ENCODE results near the gene THAP5.

Gene THAP5

GRCh38 chr7:108600399-108600798 lies 30.9 kb upstream of the THAP5 start:
- no peaks in the 10 kb centered on the region for H3K9me3 ChIP-seq (ENCODE audit: control insufficient read depth, low read depth, low read length)
- H3K4me1 ChIP-seq (ENCODE audit: control insufficient read depth, low read depth, low read length) = peaks cover 13% of the 10 kb centered on the region
- no peak overlapping the region for H3K9ac ChIP-seq (ENCODE audit: low read length)
- H3K27me3 ChIP-seq (ENCODE audit: control insufficient read depth, insufficient read depth, low read length) = no peaks in the 10 kb centered on the region
- H3K36me3 ChIP-seq (ENCODE audit: control insufficient read depth, low read depth, low read length) = no peaks in the 10 kb centered on the region
- no peak overlapping the region for H3K27ac ChIP-seq (ENCODE audit: low read length)
- H3K4me3 ChIP-seq (ENCODE audit: low read length) = no peak overlapping the region

GRCh38 chr7:108598914-108599580 lies 29.5 kb upstream of the THAP5 start:
- no peak overlapping the region for H3K27ac ChIP-seq (ENCODE audit: low read length)
- no peak overlapping the region for H3K4me3 ChIP-seq (ENCODE audit: low read length)
- H3K9me3 ChIP-seq (ENCODE audit: control insufficient read depth, low read depth, low read length) = no peaks in the 10 kb centered on the region
- no peaks in the 10 kb centered on the region for H3K36me3 ChIP-seq (ENCODE audit: control insufficient read depth, low read depth, low read length)
- H3K27me3 ChIP-seq (ENCODE audit: control insufficient read depth, insufficient read depth, low read length) = no peaks in the 10 kb centered on the region
- peaks cover 13% of the 10 kb centered on the region for H3K4me1 ChIP-seq (ENCODE audit: control insufficient read depth, low read depth, low read length)
- no peak overlapping the region for H3K9ac ChIP-seq (ENCODE audit: low read length)

GRCh38 chr7:108598153-108598552 lies 28.6 kb upstream of the THAP5 start:
- no peaks in the 10 kb centered on the region for H3K36me3 ChIP-seq (ENCODE audit: control insufficient read depth, low read depth, low read length)
- H3K4me3 ChIP-seq (ENCODE audit: low read length) = no peak overlapping the region
- H3K9me3 ChIP-seq (ENCODE audit: control insufficient read depth, low read depth, low read length) = no peaks in the 10 kb centered on the region
- peaks cover 13% of the 10 kb centered on the region for H3K4me1 ChIP-seq (ENCODE audit: control insufficient read depth, low read depth, low read length)
- no peak overlapping the region for H3K9ac ChIP-seq (ENCODE audit: low read length)
- H3K27ac ChIP-seq (ENCODE audit: low read length) = no peak overlapping the region
- H3K27me3 ChIP-seq (ENCODE audit: control insufficient read depth, insufficient read depth, low read length) = no peaks in the 10 kb centered on the region

- Histone ChIP-seq H3K27me3 (ENCODE audit: control insufficient read depth, insufficient read depth, low read length) (no peaks in the 10 kb centered on the region), H3K9me3 (ENCODE audit: control insufficient read depth, low read depth, low read length) (no peaks in the 10 kb centered on the region), H3K27ac (ENCODE audit: low read length) (no peak overlapping the region), H3K36me3 (ENCODE audit: control insufficient read depth, low read depth, low read length) (no peaks in the 10 kb centered on the region), H3K4me1 (ENCODE audit: control insufficient read depth, low read depth, low read length) (peaks cover 18% of the 10 kb centered on the region), H3K4me3 (ENCODE audit: low read length) (no peak overlapping the region), H3K9ac (ENCODE audit: low read length) (no peak overlapping the region)
Observed at GRCh38 chr7:108596560-108596959, 27.1 kb upstream of the THAP5 start.

- Histone ChIP-seq H3K4me1 (ENCODE audit: control insufficient read depth, low read depth, low read length) (peaks cover 11% of the 10 kb centered on the region), H3K27ac (ENCODE audit: low read length) (no peak overlapping the region), H3K9me3 (ENCODE audit: control insufficient read depth, low read depth, low read length) (no peaks in the 10 kb centered on the region), H3K9ac (ENCODE audit: low read length) (no peak overlapping the region), H3K27me3 (ENCODE audit: control insufficient read depth, insufficient read depth, low read length) (no peaks in the 10 kb centered on the region), H3K4me3 (ENCODE audit: low read length) (no peak overlapping the region), H3K36me3 (ENCODE audit: control insufficient read depth, low read depth, low read length) (no peaks in the 10 kb centered on the region)
Observed at GRCh38 chr7:108592646-108593201, 23.2 kb upstream of the THAP5 start.

GRCh38 chr7:108590606-108591005 lies 21.1 kb upstream of the THAP5 start:
- H3K4me3 ChIP-seq (ENCODE audit: low read length) = no peak overlapping the region
- no peak overlapping the region for H3K27ac ChIP-seq (ENCODE audit: low read length)
- no peaks in the 10 kb centered on the region for H3K27me3 ChIP-seq (ENCODE audit: control insufficient read depth, insufficient read depth, low read length)
- H3K36me3 ChIP-seq (ENCODE audit: control insufficient read depth, low read depth, low read length) = no peaks in the 10 kb centered on the region
- H3K4me1 ChIP-seq (ENCODE audit: control insufficient read depth, low read depth, low read length) = peaks cover 11% of the 10 kb centered on the region
- H3K9me3 ChIP-seq (ENCODE audit: control insufficient read depth, low read depth, low read length) = no peaks in the 10 kb centered on the region
- H3K9ac ChIP-seq (ENCODE audit: low read length) = no peak overlapping the region

GRCh38 chr7:108589874-108590273 lies 20.4 kb upstream of the THAP5 start:
- Histone ChIP-seq H3K4me1 (ENCODE audit: control insufficient read depth, low read depth, low read length) (peaks cover 11% of the 10 kb centered on the region), H3K9me3 (ENCODE audit: control insufficient read depth, low read depth, low read length) (no peaks in the 10 kb centered on the region), H3K27me3 (ENCODE audit: control insufficient read depth, insufficient read depth, low read length) (no peaks in the 10 kb centered on the region), H3K9ac (ENCODE audit: low read length) (no peak overlapping the region), H3K36me3 (ENCODE audit: control insufficient read depth, low read depth, low read length) (no peaks in the 10 kb centered on the region), H3K27ac (ENCODE audit: low read length) (no peak overlapping the region), H3K4me3 (ENCODE audit: low read length) (no peak overlapping the region)

- Histone ChIP-seq H3K9ac (ENCODE audit: low read length) (no peak overlapping the region), H3K27ac (ENCODE audit: low read length) (no peak overlapping the region), H3K36me3 (ENCODE audit: control insufficient read depth, low read depth, low read length) (no peaks in the 10 kb centered on the region), H3K4me1 (ENCODE audit: control insufficient read depth, low read depth, low read length) (peaks cover 11% of the 10 kb centered on the region), H3K9me3 (ENCODE audit: control insufficient read depth, low read depth, low read length) (no peaks in the 10 kb centered on the region), H3K4me3 (ENCODE audit: low read length) (no peak overlapping the region), H3K27me3 (ENCODE audit: control insufficient read depth, insufficient read depth, low read length) (no peaks in the 10 kb centered on the region)
Observed at GRCh38 chr7:108589199-108589598, 19.7 kb upstream of the THAP5 start.

- Histone ChIP-seq H3K27ac (ENCODE audit: low read length) (no peak overlapping the region), H3K9ac (ENCODE audit: low read length) (no peak overlapping the region), H3K4me1 (ENCODE audit: control insufficient read depth, low read depth, low read length) (peaks cover 12% of the 10 kb centered on the region), H3K36me3 (ENCODE audit: control insufficient read depth, low read depth, low read length) (no peaks in the 10 kb centered on the region), H3K27me3 (ENCODE audit: control insufficient read depth, insufficient read depth, low read length) (no peaks in the 10 kb centered on the region), H3K4me3 (ENCODE audit: low read length) (no peak overlapping the region), H3K9me3 (ENCODE audit: control insufficient read depth, low read depth, low read length) (no peaks in the 10 kb centered on the region)
Observed at GRCh38 chr7:108586274-108586710, 16.8 kb upstream of the THAP5 start.

GRCh38 chr7:108585843-108586242 lies 16.3 kb upstream of the THAP5 start:
- Histone ChIP-seq H3K4me3 (ENCODE audit: low read length) (no peak overlapping the region), H3K9me3 (ENCODE audit: control insufficient read depth, low read depth, low read length) (no peaks in the 10 kb centered on the region), H3K9ac (ENCODE audit: low read length) (no peak overlapping the region), H3K27ac (ENCODE audit: low read length) (no peak overlapping the region), H3K36me3 (ENCODE audit: control insufficient read depth, low read depth, low read length) (no peaks in the 10 kb centered on the region), H3K4me1 (ENCODE audit: control insufficient read depth, low read depth, low read length) (peaks cover 14% of the 10 kb centered on the region), H3K27me3 (ENCODE audit: control insufficient read depth, insufficient read depth, low read length) (no peaks in the 10 kb centered on the region)

- H3K27me3 ChIP-seq (ENCODE audit: control insufficient read depth, insufficient read depth, low read length) = no peaks in the 10 kb centered on the region
- H3K27ac ChIP-seq (ENCODE audit: low read length) = no peak overlapping the region
- no peak overlapping the region for H3K9ac ChIP-seq (ENCODE audit: low read length)
- no peak overlapping the region for H3K4me3 ChIP-seq (ENCODE audit: low read length)
- peaks cover 14% of the 10 kb centered on the region for H3K4me1 ChIP-seq (ENCODE audit: control insufficient read depth, low read depth, low read length)
- no peaks in the 10 kb centered on the region for H3K36me3 ChIP-seq (ENCODE audit: control insufficient read depth, low read depth, low read length)
- peaks cover 11% of the 10 kb centered on the region for H3K9me3 ChIP-seq (ENCODE audit: control insufficient read depth, low read depth, low read length)
Observed at GRCh38 chr7:108584211-108584610, 14.7 kb upstream of the THAP5 start.

All from iPS-18a (cell line).